HEK293 (cell line): ENCODE results near the gene FBXL7.

Experiments used
- CTCF ChIA-PET: fragments of 350-600 bp; formaldehyde crosslinking; extraction: SDS; loops from one replicate; lab custom pipeline; 2021; ENCODE audit warnings: antibody characterized with exemption; lab: Yijun Ruan, JAX
- POLR2A ChIA-PET: fragments of 300-600 bp; formaldehyde crosslinking; extraction: SDS; loops from one replicate; lab custom pipeline; 2020; ENCODE audit warnings: antibody characterized with exemption, inconsistent platforms; lab: Yijun Ruan, JAX
- H3K27ac ChIP-seq: fragments of 200-500 bp; sonication (Bioruptor generic); 2 replicates; pipeline ENCODE4 v1.5.1; 2014; ENCODE audit warnings: low read depth, low read length, control low read depth, inconsistent platforms; ENCODE audit errors: extremely low read depth
- H3K36me3 ChIP-seq, 2 experiments: fragments of 200-500 bp in 1 of 2; sonication (Bioruptor generic) in 1 of 2; 1 replicate in 1 of 2; 2 replicates in 1 of 2; pipeline ENCODE4 v1.5.1; 2014 to 2017; ENCODE audit warnings: inconsistent platforms in 2 of 2, low read length in 2 of 2; ENCODE audit not compliant: control insufficient read depth in 2 of 2, insufficient read depth in 1 of 2
- H3K4me1 ChIP-seq: fragments of 200-500 bp; sonication (Bioruptor generic); 2 replicates; pipeline ENCODE4 v1.5.1; 2014; ENCODE audit warnings: mild to moderate bottlenecking, low read length, inconsistent platforms; ENCODE audit not compliant: control insufficient read depth, insufficient read depth
- H3K4me3 ChIP-seq: 2 replicates; pipeline ENCODE4 v1.5.1; 2011; ENCODE audit warnings: low read depth, mild to moderate bottlenecking, control low read depth, low read length, moderate library complexity
- H3K9me3 ChIP-seq: fragments of 200-500 bp; sonication (Bioruptor generic); 2 replicates; pipeline ENCODE4 v1.5.1; 2014; ENCODE audit warnings: low read depth, low read length, inconsistent platforms; ENCODE audit not compliant: control insufficient read depth, insufficient read depth
- PRDM2 ChIP-seq: fragments of 450-650 bp; formaldehyde crosslinking; IDR thresholded peaks from 2 replicates; pipeline ENCODE4 v1.5.1; 2016; ENCODE audit warnings: missing biosample characterization, missing genetic modification characterization, borderline replicate concordance
- SCRT1 ChIP-seq: fragments of 450-650 bp; formaldehyde crosslinking; IDR thresholded peaks from 2 replicates; pipeline ENCODE4 v1.5.1; 2016; ENCODE audit warnings: missing biosample characterization, missing genetic modification characterization, borderline replicate concordance
- SP2 ChIP-seq: fragments of 450-650 bp; formaldehyde crosslinking; IDR thresholded peaks from 2 replicates; pipeline ENCODE4 v1.5.1; 2016; ENCODE audit warnings: missing biosample characterization, missing genetic modification characterization
- ZBTB48 ChIP-seq: fragments of 450-650 bp; formaldehyde crosslinking; IDR thresholded peaks from 2 replicates; pipeline ENCODE4 v1.5.1; 2016; ENCODE audit warnings: missing biosample characterization, missing genetic modification characterization
- ZNF121 ChIP-seq: fragments of 450-650 bp; formaldehyde crosslinking; IDR thresholded peaks from 2 replicates; pipeline ENCODE4 v1.5.1; 2016; ENCODE audit warnings: missing biosample characterization, missing genetic modification characterization
- ZNF175 ChIP-seq: fragments of 450-650 bp; formaldehyde crosslinking; IDR thresholded peaks from 2 replicates; pipeline ENCODE4 v1.5.1; 2016; ENCODE audit warnings: missing biosample characterization, missing genetic modification characterization
- ZNF18 ChIP-seq: fragments of 450-650 bp; formaldehyde crosslinking; IDR thresholded peaks from 2 replicates; pipeline ENCODE4 v1.5.1; 2016; ENCODE audit warnings: missing biosample characterization, missing genetic modification characterization
- ZNF23 ChIP-seq: fragments of 450-650 bp; formaldehyde crosslinking; IDR thresholded peaks from 2 replicates; pipeline ENCODE4 v1.5.1; 2016; ENCODE audit warnings: missing biosample characterization, missing genetic modification characterization, borderline replicate concordance
- ZNF266 ChIP-seq: fragments of 450-650 bp; formaldehyde crosslinking; IDR thresholded peaks from 2 replicates; pipeline ENCODE4 v1.5.1; 2016; ENCODE audit warnings: missing biosample characterization, missing genetic modification characterization, low read depth
- ZNF280C ChIP-seq: fragments of 450-650 bp; formaldehyde crosslinking; IDR thresholded peaks from 2 replicates; pipeline ENCODE4 v1.5.1; 2016; ENCODE audit warnings: missing biosample characterization, missing genetic modification characterization
- ZNF391 ChIP-seq: fragments of 450-650 bp; formaldehyde crosslinking; IDR thresholded peaks from 2 replicates; pipeline ENCODE4 v1.5.1; 2016; ENCODE audit warnings: low read depth, missing biosample characterization, missing genetic modification characterization, borderline replicate concordance
- ZNF423 ChIP-seq: fragments of 450-650 bp; formaldehyde crosslinking; IDR thresholded peaks from 2 replicates; pipeline ENCODE4 v1.5.1; 2016; ENCODE audit warnings: missing biosample characterization, missing genetic modification characterization
- ZNF433 ChIP-seq: fragments of 450-650 bp; formaldehyde crosslinking; IDR thresholded peaks from 2 replicates; pipeline ENCODE4 v1.5.1; 2016; ENCODE audit warnings: missing biosample characterization, missing genetic modification characterization, low read depth
- ZNF48 ChIP-seq: fragments of 450-650 bp; formaldehyde crosslinking; IDR thresholded peaks from 2 replicates; pipeline ENCODE4 v1.5.1; 2016; ENCODE audit warnings: missing biosample characterization, missing genetic modification characterization
- ZNF670 ChIP-seq: fragments of 450-650 bp; formaldehyde crosslinking; IDR thresholded peaks from 2 replicates; pipeline ENCODE4 v1.5.1; 2016; ENCODE audit warnings: missing biosample characterization, missing genetic modification characterization, low read depth
- TF ChIP-seq, protein P1 (sequence below): fragments of 450-650 bp; formaldehyde crosslinking; IDR thresholded peaks from 2 replicates; pipeline ENCODE4 v1.5.1; 2017; ENCODE audit warnings: missing biosample characterization, mild to moderate bottlenecking, missing genetic modification characterization, moderate library complexity
- TF ChIP-seq, protein P2 (sequence below): fragments of 450-650 bp; formaldehyde crosslinking; IDR thresholded peaks from 2 replicates; pipeline ENCODE4 v1.5.1; 2016; ENCODE audit warnings: missing biosample characterization, missing genetic modification characterization
- TF ChIP-seq, protein P3 (sequence below): fragments of 450-650 bp; formaldehyde crosslinking; IDR thresholded peaks from 2 replicates; pipeline ENCODE4 v1.5.1; 2016; ENCODE audit warnings: missing biosample characterization, missing genetic modification characterization

Gene FBXL7

DNA sequence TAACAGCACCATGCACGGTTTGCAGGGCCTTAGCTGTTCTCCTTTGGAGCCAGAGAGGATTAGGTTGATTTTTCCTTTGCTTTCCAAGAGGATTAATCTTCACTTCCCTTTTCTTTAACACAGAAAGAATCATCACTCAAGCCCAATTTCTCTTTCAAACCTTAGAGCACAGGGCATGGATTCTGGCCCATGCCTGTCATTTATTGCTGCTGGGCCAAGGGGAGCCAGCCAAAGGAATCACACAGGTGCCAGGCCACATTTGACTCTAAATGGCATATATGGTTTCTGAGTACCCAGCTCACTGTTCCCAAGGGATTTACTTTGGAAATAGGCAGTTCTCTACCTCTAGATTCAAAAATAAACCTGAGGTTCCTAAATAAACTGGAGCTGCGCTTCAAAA, 58.3 kb downstream of the FBXL7 start:
- Histone ChIP-seq H3K4me1 (no peaks in the 10 kb centered on the region), H3K4me3 (no peak overlapping the region), H3K36me3 (no peaks in the 10 kb centered on the region), H3K9me3 (no peaks in the 10 kb centered on the region), H3K27ac (no peak overlapping the region)
- no peak for TF ChIP-seq ZNF18 (tag by site-specific recombination)
- TF ChIP-seq, protein P1, sequence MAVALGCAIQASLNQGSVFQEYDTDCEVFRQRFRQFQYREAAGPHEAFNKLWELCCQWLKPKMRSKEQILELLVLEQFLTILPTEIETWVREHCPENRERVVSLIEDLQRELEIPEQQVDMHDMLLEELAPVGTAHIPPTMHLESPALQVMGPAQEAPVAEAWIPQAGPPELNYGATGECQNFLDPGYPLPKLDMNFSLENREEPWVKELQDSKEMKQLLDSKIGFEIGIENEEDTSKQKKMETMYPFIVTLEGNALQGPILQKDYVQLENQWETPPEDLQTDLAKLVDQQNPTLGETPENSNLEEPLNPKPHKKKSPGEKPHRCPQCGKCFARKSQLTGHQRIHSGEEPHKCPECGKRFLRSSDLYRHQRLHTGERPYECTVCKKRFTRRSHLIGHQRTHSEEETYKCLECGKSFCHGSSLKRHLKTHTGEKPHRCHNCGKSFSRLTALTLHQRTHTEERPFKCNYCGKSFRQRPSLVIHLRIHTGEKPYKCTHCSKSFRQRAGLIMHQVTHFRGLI (tag by site-specific recombination): no peak
- no peak for TF ChIP-seq ZNF423 (tag by site-specific recombination)
- TF ChIP-seq ZNF433 (tag by site-specific recombination): no peak
- TF ChIP-seq ZNF121 (tag by site-specific recombination): no peak
- TF ChIP-seq ZNF670 (tag by site-specific recombination): no peak
- no peak for TF ChIP-seq ZNF23 (tag by site-specific recombination)
- no peak for TF ChIP-seq ZNF266 (tag by site-specific recombination)
- no peak for TF ChIP-seq SP2 (tag by site-specific recombination)
- TF ChIP-seq, protein P2, sequence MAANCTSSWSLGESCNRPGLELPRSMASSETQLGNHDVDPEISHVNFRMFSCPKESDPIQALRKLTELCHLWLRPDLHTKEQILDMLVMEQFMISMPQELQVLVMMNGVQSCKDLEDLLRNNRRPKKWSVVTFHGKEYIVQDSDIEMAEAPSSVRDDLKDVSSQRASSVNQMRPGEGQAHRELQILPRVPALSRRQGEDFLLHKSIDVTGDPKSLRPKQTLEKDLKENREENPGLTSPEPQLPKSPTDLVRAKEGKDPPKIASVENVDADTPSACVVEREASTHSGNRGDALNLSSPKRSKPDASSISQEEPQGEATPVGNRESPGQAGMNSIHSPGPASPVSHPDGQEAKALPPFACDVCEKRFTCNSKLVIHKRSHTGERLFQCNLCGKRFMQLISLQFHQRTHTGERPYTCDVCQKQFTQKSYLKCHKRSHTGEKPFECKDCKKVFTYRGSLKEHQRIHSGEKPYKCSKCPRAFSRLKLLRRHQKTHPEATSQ (tag by site-specific recombination): no peak
- TF ChIP-seq ZNF391 (tag by site-specific recombination): no peak
- TF ChIP-seq ZNF175 (tag by site-specific recombination): no peak
- TF ChIP-seq ZNF280C: no peak
- TF ChIP-seq ZNF48 (tag by site-specific recombination): no peak
- TF ChIP-seq SCRT1 (tag by site-specific recombination): no peak
- TF ChIP-seq, protein P3, sequence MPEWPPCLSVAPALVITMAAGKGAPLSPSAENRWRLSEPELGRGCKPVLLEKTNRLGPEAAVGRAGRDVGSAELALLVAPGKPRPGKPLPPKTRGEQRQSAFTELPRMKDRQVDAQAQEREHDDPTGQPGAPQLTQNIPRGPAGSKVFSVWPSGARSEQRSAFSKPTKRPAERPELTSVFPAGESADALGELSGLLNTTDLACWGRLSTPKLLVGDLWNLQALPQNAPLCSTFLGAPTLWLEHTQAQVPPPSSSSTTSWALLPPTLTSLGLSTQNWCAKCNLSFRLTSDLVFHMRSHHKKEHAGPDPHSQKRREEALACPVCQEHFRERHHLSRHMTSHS (tag by site-specific recombination): no peak
- CTCF ChIA-PET: interaction anchor here (0.7 kb wide), 1 partner anchor 399 kb away, joined by 3 read pairs; no protein-coding TSS in a partner anchor
- POLR2A ChIA-PET: no interaction called here

DNA sequence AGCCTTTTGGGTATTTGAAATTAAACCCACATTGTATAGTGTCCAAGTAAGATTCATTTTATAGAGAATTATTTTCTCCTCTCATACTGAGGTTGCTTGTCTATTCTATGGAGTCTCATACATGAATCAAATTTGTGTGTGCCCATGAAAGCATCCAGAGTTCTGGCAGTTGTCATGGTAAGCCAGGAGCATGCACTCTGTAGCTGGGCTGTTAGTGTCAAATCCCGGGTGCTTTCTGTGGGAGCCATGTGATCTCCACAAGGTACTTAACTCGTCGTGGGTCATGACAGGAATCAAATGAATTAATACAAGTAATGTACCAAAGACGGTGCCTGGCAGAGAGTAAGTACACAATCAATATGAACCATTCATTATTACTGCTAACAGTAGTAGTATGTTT, 58.7 kb downstream of the FBXL7 start:
- POLR2A ChIA-PET: no interaction called here
- Histone ChIP-seq H3K4me3 (no peak overlapping the region), H3K27ac (no peak overlapping the region), H3K9me3 (no peaks in the 10 kb centered on the region), H3K4me1 (no peaks in the 10 kb centered on the region), H3K36me3 (no peaks in the 10 kb centered on the region)
- CTCF ChIA-PET: no interaction called here
- TF ChIP-seq ZBTB48 (tag by site-specific recombination) (no peak), PRDM2 (tag by site-specific recombination) (no peak)
- TF ChIP-seq, protein P3 (tag by site-specific recombination): no peak
